ENCODE measurements around the gene ALDH1L2. TPM values are rescaled to one million over a fixed set of nuclear protein-coding genes. Genes with fewer than 3 reads are reported as not detected.

The ALDH1L2 gene
- polyA plus RNA-seq, 1 donor from 2014 or later: 0.35 TPM

- Histone ChIP-seq H3K27me3 (ENCODE audit: insufficient read depth, low read depth, low read length) (no peaks in the 10 kb centered on the region), H3F3A (ENCODE audit: insufficient read depth, low read length, poor library complexity, severe bottlenecking) (no peaks in the 10 kb centered on the region), H3K4me2 (ENCODE audit: low read length) (no peak overlapping the region), H4K20me1 (ENCODE audit: insufficient read depth) (no peaks in the 10 kb centered on the region), H3K36me3 (ENCODE audit: insufficient read depth, low read length) (no peaks in the 10 kb centered on the region), H2AFZ (ENCODE audit: low read depth, low read length) (no peak overlapping the region), H3K27ac (ENCODE audit: low read length) (no peak overlapping the region), H3K9me2 (ENCODE audit: insufficient read depth, low read length) (no peaks in the 10 kb centered on the region), H3K4me3 (ENCODE audit: low read length) (no peak overlapping the region), H3K9me3 (ENCODE audit: low read length) (no peaks in the 10 kb centered on the region), H3K79me2 (replicated peaks; ENCODE audit: insufficient read depth, low read length) (no peaks in the 10 kb centered on the region), H3K9ac (ENCODE audit: low read length) (no peak overlapping the region)
- TF ChIP-seq SMC3 (conservative IDR thresholded peaks at IDR 0.05; ENCODE audit: poor library complexity) (no peak), TAF1 (IDR thresholded peaks at IDR 0.05; ENCODE audit: low read depth) (no peak), POLR2AphosphoS5 (IDR thresholded peaks at IDR 0.05) (no peak), EZH2 (IDR thresholded peaks at IDR 0.05; ENCODE audit: borderline replicate concordance, insufficient read depth, low read length, poor library complexity, severe bottlenecking) (no peak), RAD21 (conservative IDR thresholded peaks at IDR 0.05) (no peak), EP300 (conservative IDR thresholded peaks at IDR 0.05; ENCODE audit: poor library complexity, severe bottlenecking) (no peak), MXI1 (conservative IDR thresholded peaks at IDR 0.05; ENCODE audit: poor library complexity, severe bottlenecking) (no peak)
- TF ChIP-seq, protein P1, sequence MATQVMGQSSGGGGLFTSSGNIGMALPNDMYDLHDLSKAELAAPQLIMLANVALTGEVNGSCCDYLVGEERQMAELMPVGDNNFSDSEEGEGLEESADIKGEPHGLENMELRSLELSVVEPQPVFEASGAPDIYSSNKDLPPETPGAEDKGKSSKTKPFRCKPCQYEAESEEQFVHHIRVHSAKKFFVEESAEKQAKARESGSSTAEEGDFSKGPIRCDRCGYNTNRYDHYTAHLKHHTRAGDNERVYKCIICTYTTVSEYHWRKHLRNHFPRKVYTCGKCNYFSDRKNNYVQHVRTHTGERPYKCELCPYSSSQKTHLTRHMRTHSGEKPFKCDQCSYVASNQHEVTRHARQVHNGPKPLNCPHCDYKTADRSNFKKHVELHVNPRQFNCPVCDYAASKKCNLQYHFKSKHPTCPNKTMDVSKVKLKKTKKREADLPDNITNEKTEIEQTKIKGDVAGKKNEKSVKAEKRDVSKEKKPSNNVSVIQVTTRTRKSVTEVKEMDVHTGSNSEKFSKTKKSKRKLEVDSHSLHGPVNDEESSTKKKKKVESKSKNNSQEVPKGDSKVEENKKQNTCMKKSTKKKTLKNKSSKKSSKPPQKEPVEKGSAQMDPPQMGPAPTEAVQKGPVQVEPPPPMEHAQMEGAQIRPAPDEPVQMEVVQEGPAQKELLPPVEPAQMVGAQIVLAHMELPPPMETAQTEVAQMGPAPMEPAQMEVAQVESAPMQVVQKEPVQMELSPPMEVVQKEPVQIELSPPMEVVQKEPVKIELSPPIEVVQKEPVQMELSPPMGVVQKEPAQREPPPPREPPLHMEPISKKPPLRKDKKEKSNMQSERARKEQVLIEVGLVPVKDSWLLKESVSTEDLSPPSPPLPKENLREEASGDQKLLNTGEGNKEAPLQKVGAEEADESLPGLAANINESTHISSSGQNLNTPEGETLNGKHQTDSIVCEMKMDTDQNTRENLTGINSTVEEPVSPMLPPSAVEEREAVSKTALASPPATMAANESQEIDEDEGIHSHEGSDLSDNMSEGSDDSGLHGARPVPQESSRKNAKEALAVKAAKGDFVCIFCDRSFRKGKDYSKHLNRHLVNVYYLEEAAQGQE (IDR thresholded peaks at IDR 0.05; ENCODE audit: borderline replicate concordance): no peak
- TF ChIP-seq, protein P2, sequence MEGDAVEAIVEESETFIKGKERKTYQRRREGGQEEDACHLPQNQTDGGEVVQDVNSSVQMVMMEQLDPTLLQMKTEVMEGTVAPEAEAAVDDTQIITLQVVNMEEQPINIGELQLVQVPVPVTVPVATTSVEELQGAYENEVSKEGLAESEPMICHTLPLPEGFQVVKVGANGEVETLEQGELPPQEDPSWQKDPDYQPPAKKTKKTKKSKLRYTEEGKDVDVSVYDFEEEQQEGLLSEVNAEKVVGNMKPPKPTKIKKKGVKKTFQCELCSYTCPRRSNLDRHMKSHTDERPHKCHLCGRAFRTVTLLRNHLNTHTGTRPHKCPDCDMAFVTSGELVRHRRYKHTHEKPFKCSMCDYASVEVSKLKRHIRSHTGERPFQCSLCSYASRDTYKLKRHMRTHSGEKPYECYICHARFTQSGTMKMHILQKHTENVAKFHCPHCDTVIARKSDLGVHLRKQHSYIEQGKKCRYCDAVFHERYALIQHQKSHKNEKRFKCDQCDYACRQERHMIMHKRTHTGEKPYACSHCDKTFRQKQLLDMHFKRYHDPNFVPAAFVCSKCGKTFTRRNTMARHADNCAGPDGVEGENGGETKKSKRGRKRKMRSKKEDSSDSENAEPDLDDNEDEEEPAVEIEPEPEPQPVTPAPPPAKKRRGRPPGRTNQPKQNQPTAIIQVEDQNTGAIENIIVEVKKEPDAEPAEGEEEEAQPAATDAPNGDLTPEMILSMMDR (IDR thresholded peaks at IDR 0.05; ENCODE audit: poor library complexity, severe bottlenecking): no peak
Observed at GRCh38 chr12:105051981-105052380, 32.3 kb downstream of the ALDH1L2 start.

- no peaks in the 10 kb centered on the region for H3K27me3 ChIP-seq (ENCODE audit: insufficient read depth, low read depth, low read length)
- H3K9ac ChIP-seq (ENCODE audit: low read length): no peak overlapping the region
- H3K79me2 ChIP-seq (replicated peaks; ENCODE audit: insufficient read depth, low read length): no peaks in the 10 kb centered on the region
- no peak overlapping the region for H3K4me2 ChIP-seq (ENCODE audit: low read length)
- H3K36me3 ChIP-seq (ENCODE audit: insufficient read depth, low read length): no peaks in the 10 kb centered on the region
- H4K20me1 ChIP-seq (ENCODE audit: insufficient read depth): no peaks in the 10 kb centered on the region
- H2AFZ ChIP-seq (ENCODE audit: low read depth, low read length): no peak overlapping the region
- H3F3A ChIP-seq (ENCODE audit: insufficient read depth, low read length, poor library complexity, severe bottlenecking): no peaks in the 10 kb centered on the region
- TF ChIP-seq POLR2AphosphoS5 (IDR thresholded peaks at IDR 0.05) (no peak), EZH2 (IDR thresholded peaks at IDR 0.05; ENCODE audit: borderline replicate concordance, insufficient read depth, low read length, poor library complexity, severe bottlenecking) (no peak), EP300 (conservative IDR thresholded peaks at IDR 0.05; ENCODE audit: poor library complexity, severe bottlenecking) (no peak), SMC3 (conservative IDR thresholded peaks at IDR 0.05; ENCODE audit: poor library complexity) (no peak), RAD21 (conservative IDR thresholded peaks at IDR 0.05) (no peak), MXI1 (conservative IDR thresholded peaks at IDR 0.05; ENCODE audit: poor library complexity, severe bottlenecking) (no peak), TAF1 (IDR thresholded peaks at IDR 0.05; ENCODE audit: low read depth) (no peak)
- TF ChIP-seq, protein P1 (IDR thresholded peaks at IDR 0.05; ENCODE audit: borderline replicate concordance): no peak
- TF ChIP-seq, protein P2 (IDR thresholded peaks at IDR 0.05; ENCODE audit: poor library complexity, severe bottlenecking): no peak
- H3K9me3 ChIP-seq (ENCODE audit: low read length): no peaks in the 10 kb centered on the region
- H3K9me2 ChIP-seq (ENCODE audit: insufficient read depth, low read length): no peaks in the 10 kb centered on the region
- no peak overlapping the region for H3K27ac ChIP-seq (ENCODE audit: low read length)
- H3K4me3 ChIP-seq (ENCODE audit: low read length): no peak overlapping the region
Observed at GRCh38 chr12:105048315-105048714, 35.9 kb downstream of the ALDH1L2 start.

Data from neural cell (in vitro differentiated cells).